HepG2 (cell line): ENCODE measurements around the gene CDH22. TPM values are rescaled to one million over a fixed set of nuclear protein-coding genes. Genes with fewer than 3 reads are reported as not detected.

Experiments
- ARNTL ChIP-seq: sonication (generic); formaldehyde crosslinking; IDR thresholded peaks from 2 replicates; pipeline ENCODE4 v1.4.0; 2020; ENCODE audit warnings: mild to moderate bottlenecking, missing genetic modification reagents
- ATF5 ChIP-seq: sonication (generic); formaldehyde crosslinking; IDR thresholded peaks from 2 replicates; pipeline ENCODE4 v1.4.0; 2020; ENCODE audit warnings: mild to moderate bottlenecking, low read depth, missing genetic modification reagents
- HMGXB3 ChIP-seq: sonication (generic); formaldehyde crosslinking; IDR thresholded peaks from 2 replicates; pipeline ENCODE4 v1.4.0; 2020; ENCODE audit warnings: missing genetic modification reagents, borderline replicate concordance
- MTERF4 ChIP-seq: sonication (generic); formaldehyde crosslinking; IDR thresholded peaks from 2 replicates; pipeline ENCODE4 v1.8.0; 2023; ENCODE audit warnings: mild to moderate bottlenecking, missing genetic modification reagents
- MXD1 ChIP-seq: sonication (generic); formaldehyde crosslinking; IDR thresholded peaks from 2 replicates; pipeline ENCODE4 v1.4.0; 2020; ENCODE audit warnings: mild to moderate bottlenecking, missing genetic modification reagents
- MYC ChIP-seq: sonication (generic); formaldehyde crosslinking; IDR thresholded peaks from 2 replicates; pipeline ENCODE4 v1.9.0; 2021; ENCODE audit warnings: missing genetic modification reagents, borderline replicate concordance
- NCOA5 ChIP-seq: sonication (generic); formaldehyde crosslinking; IDR thresholded peaks from 2 replicates; pipeline ENCODE4 v1.4.0; 2020; ENCODE audit warnings: missing genetic modification reagents
- PATZ1 ChIP-seq: sonication (generic); formaldehyde crosslinking; IDR thresholded peaks from 2 replicates; pipeline ENCODE4 v1.4.0; 2020; ENCODE audit warnings: missing genetic modification reagents
- SALL1 ChIP-seq: sonication (generic); formaldehyde crosslinking; IDR thresholded peaks from 2 replicates; pipeline ENCODE4 v1.8.0; 2022; ENCODE audit warnings: mild to moderate bottlenecking, missing genetic modification reagents
- SAP130 ChIP-seq: IDR thresholded peaks from 2 replicates; pipeline ENCODE4 v1.6.1; 2016; ENCODE audit warnings: low read depth
- SOX5 ChIP-seq: IDR thresholded peaks from 2 replicates; pipeline ENCODE4 v1.6.1; 2016; ENCODE audit warnings: borderline replicate concordance
- STAG1 ChIP-seq: sonication (generic); formaldehyde crosslinking; IDR thresholded peaks from 2 replicates; pipeline ENCODE4 v1.4.0; 2020; ENCODE audit warnings: missing genetic modification reagents
- ZBED4 ChIP-seq: sonication (generic); formaldehyde crosslinking; IDR thresholded peaks from 2 replicates; pipeline ENCODE4 v1.4.0; 2020; ENCODE audit warnings: missing genetic modification reagents, borderline replicate concordance
- ZNF292 ChIP-seq: sonication (generic); formaldehyde crosslinking; IDR thresholded peaks from 2 replicates; pipeline ENCODE4 v1.8.1; 2022; ENCODE audit warnings: mild to moderate bottlenecking, low read depth, missing genetic modification reagents, borderline replicate concordance
- polyA plus RNA-seq, 8 experiments: library from polyadenylated mRNA; depleted of rRNA in 3 of 8; stranded (reverse) in 7 of 8; unstranded in 1 of 8; fragments of >200 nt; fragmentation: Illumina TruSeq in 4 of 8; extraction: Trizol in 4 of 8; gene quantifications; 2 replicates each; pipeline versions ENCODE4 v1.2.1 to v1.2.3, GENCODE V29; 2011 to 2016; ENCODE audit warnings: low read depth in 4 of 8, missing spikeins in 1 of 8, mixed read lengths in 1 of 8; ENCODE audit not compliant: insufficient read depth in 1 of 8
- total RNA-seq, 5 experiments: library from RNA; depleted of rRNA; stranded (reverse); fragments of >200 nt; fragmentation: Illumina TruSeq; extraction: Trizol; gene quantifications; 2 replicates each; pipeline ENCODE4 v1.2.3, GENCODE V29; 2016; ENCODE audit warnings: low read depth in 1 of 5

CDH22 gene
- total and polyA plus RNA-seq, 2 of the 13 experiments (the other 11 are each of a cell fraction or from before 2014, with no cell fraction given), result not detected

- no peak for TF ChIP-seq MTERF4 (CRISPR knock-in tag)
- peak; percentile 24; the same call in 1 of the 2 replicates for TF ChIP-seq SAP130 (CRISPR knock-in tag)
- TF ChIP-seq PATZ1 (CRISPR knock-in tag), result peak; percentile 17; the same call in 1 of the 2 replicates
- TF ChIP-seq ZNF292, result peak; percentile 61; the same call in 1 of the 2 replicates
- no peak for TF ChIP-seq STAG1 (CRISPR knock-in tag)
- TF ChIP-seq ATF5, result no peak
- TF ChIP-seq ZBED4 (CRISPR knock-in tag), result no peak
- TF ChIP-seq SALL1, result 0 out of 2 replicates have a peak, but pooled peaks have one; percentile 23
- TF ChIP-seq ARNTL (CRISPR knock-in tag), result no peak
- TF ChIP-seq NCOA5 (CRISPR knock-in tag), result no peak
- TF ChIP-seq MXD1 (CRISPR knock-in tag), result peak; percentile 10; the same call in 1 of the 2 replicates
- 0 out of 2 replicates have a peak, but pooled peaks have one; percentile 20 for TF ChIP-seq MYC (CRISPR knock-in tag)
- no peak for TF ChIP-seq HMGXB3 (CRISPR knock-in tag)
- no peak for TF ChIP-seq SOX5 (CRISPR knock-in tag)
Measured at GRCh38 chr20:46343348-46343974, 35.2 kb upstream of the CDH22 start (continued).
